CD14-positive monocyte (primary cell): ENCODE results near the gene PLAGL2. TPM values are rescaled to one million over a fixed set of nuclear protein-coding genes. Genes with fewer than 3 reads are reported as not detected.
A peak's percentile ranks its signal among the peaks of the same experiment; 100 is the strongest.

Source experiments
- DNase-seq, 3 donors: peaks; one replicate each; pipeline ENCODE4 v3.0.0-alpha.2; 2011 to 2022
- H2AFZ ChIP-seq: 2 replicates; pipeline ENCODE4 v1.6.0; 2012; ENCODE audit warnings: mild to moderate bottlenecking, low read depth, low read length, inconsistent platforms; ENCODE audit not compliant: insufficient read depth, poor library complexity, severe bottlenecking
- H3K27ac ChIP-seq, 2 donors: 1 replicate in 1 of 2; 2 replicates in 1 of 2; pipeline ENCODE4 v1.5.1; 2012 to 2013; ENCODE audit warnings: low read length in 2 of 2, control low read depth in 1 of 2, inconsistent platforms in 1 of 2, low read depth in 1 of 2, mild to moderate bottlenecking in 1 of 2
- H3K27me3 ChIP-seq, 2 donors: one replicate each; pipeline versions ENCODE4 v1.6.0 to v1.6.1; 2011 to 2013; ENCODE audit warnings: low read length in 2 of 2; ENCODE audit not compliant: control insufficient read depth in 2 of 2, insufficient read depth in 2 of 2
- H3K36me3 ChIP-seq, 2 donors: replicated peaks in 1 of 2; 1 replicate in 1 of 2; 2 replicates in 1 of 2; pipeline versions ENCODE4 v1.5.1 to v1.6.1; 2012 to 2013; ENCODE audit warnings: low read length in 2 of 2, control low read depth in 1 of 2, inconsistent platforms in 1 of 2, mild to moderate bottlenecking in 1 of 2; ENCODE audit not compliant: insufficient read depth in 2 of 2, control insufficient read depth in 1 of 2
- H3K4me1 ChIP-seq, 2 donors: 1 replicate in 1 of 2; 2 replicates in 1 of 2; pipeline versions ENCODE4 v1.5.1 to v1.6.1; 2012 to 2013; ENCODE audit warnings: low read length in 2 of 2, control low read depth in 1 of 2, inconsistent platforms in 1 of 2, mild to moderate bottlenecking in 1 of 2, moderate library complexity in 1 of 2; ENCODE audit not compliant: insufficient read depth in 2 of 2, control insufficient read depth in 1 of 2
- H3K4me2 ChIP-seq: replicated peaks from 2 replicates; pipeline ENCODE3; 2012; ENCODE audit warnings: low read length, moderate library complexity, mild to moderate bottlenecking; ENCODE audit not compliant: poor library complexity, severe bottlenecking; ENCODE audit errors: extremely low read depth
- H3K4me3 ChIP-seq, 3 experiments: fragments of 200-600 bp in 1 of 3; sonication (generic) in 1 of 3; replicated peaks in 1 of 3; 1 replicate in 2 of 3; 2 replicates in 1 of 3; pipeline ENCODE4 v1.5.1; 2011 to 2013; ENCODE audit warnings: low read length in 3 of 3, mild to moderate bottlenecking in 3 of 3, control low read depth in 2 of 3, low read depth in 2 of 3, inconsistent platforms in 1 of 3, moderate library complexity in 1 of 3
- H3K79me2 ChIP-seq: 2 replicates; pipeline ENCODE4 v1.6.0; 2012; ENCODE audit warnings: mild to moderate bottlenecking, control low read depth, inconsistent platforms, low read length, moderate library complexity; ENCODE audit not compliant: insufficient read depth
- H3K9ac ChIP-seq: 2 replicates; pipeline ENCODE4 v1.6.0; 2017; ENCODE audit warnings: low read length, mild to moderate bottlenecking; ENCODE audit not compliant: insufficient read depth, poor library complexity, severe bottlenecking
- H3K9me3 ChIP-seq, 2 donors: replicated peaks in 1 of 2; 1 replicate in 1 of 2; 2 replicates in 1 of 2; pipeline versions ENCODE4 v1.5.1 to v1.6.1; 2012 to 2013; ENCODE audit warnings: low read length in 2 of 2, control low read depth in 1 of 2; ENCODE audit not compliant: control insufficient read depth in 1 of 2, insufficient read depth in 1 of 2
- H4K20me1 ChIP-seq: 2 replicates; pipeline ENCODE4 v1.6.0; 2012; ENCODE audit warnings: mild to moderate bottlenecking, low read length, control low read depth, moderate library complexity; ENCODE audit not compliant: insufficient read depth
- H3K27ac Mint-ChIP-seq, 7 donors: one replicate each; pipeline ENCODE4 v1.8.0; 2020; ENCODE audit warnings: mild to moderate bottlenecking in 7 of 7, mixed read lengths in 7 of 7, moderate library complexity in 6 of 7, inconsistent platforms in 2 of 7
- H3K27me3 Mint-ChIP-seq, 3 donors: one replicate each; pipeline ENCODE4 v1.8.0; 2021 to 2022; ENCODE audit warnings: low read depth in 3 of 3, mild to moderate bottlenecking in 3 of 3, mixed read lengths in 3 of 3, moderate library complexity in 3 of 3, inconsistent platforms in 1 of 3
- H3K36me3 Mint-ChIP-seq, 2 donors: one replicate each; pipeline ENCODE4 v1.8.0; 2020; ENCODE audit warnings: mixed read lengths in 2 of 2, inconsistent platforms in 1 of 2, mild to moderate bottlenecking in 1 of 2
- H3K4me1 Mint-ChIP-seq: one replicate; pipeline ENCODE4 v1.8.0; 2020; ENCODE audit warnings: mild to moderate bottlenecking, mixed read lengths
- H3K4me3 Mint-ChIP-seq, 2 donors: one replicate each; pipeline ENCODE4 v1.8.0; 2020; ENCODE audit warnings: mild to moderate bottlenecking in 2 of 2, mixed read lengths in 2 of 2, moderate library complexity in 1 of 2
- H3K9me3 Mint-ChIP-seq, 7 donors: one replicate each; pipeline ENCODE4 v1.8.0; 2020 to 2022; ENCODE audit warnings: mixed read lengths in 7 of 7, mild to moderate bottlenecking in 6 of 7, moderate library complexity in 6 of 7, inconsistent platforms in 2 of 7
- WGBS: methylation state at CpG from one replicate; pipeline ENCODE4 v1.1.5; 2013; ENCODE audit warnings: missing lambda C conversion rate; ENCODE audit not compliant: insufficient coverage; 5-methylcytosine and 5-hydroxymethylcytosine counted together
- intact Hi-C, 2 donors: fragments of 100-400 bp; cut with micrococcal nuclease; formaldehyde crosslinking; loops; one replicate each; pipeline versions ENCODE4 v1.15.0 to v1.15.1; 2023
- polyA plus RNA-seq, 3 donors: library from polyadenylated mRNA; depleted of rRNA in 1 of 3; unstranded in 2 of 3; stranded (reverse) in 1 of 3; fragments of 300-500 nt in 2 of 3; fragments of >200 nt in 1 of 3; fragmentation: Illumina TruSeq in 2 of 3; gene quantifications; 1 replicate in 2 of 3; 2 replicates in 1 of 3; pipeline ENCODE4 v1.2.3, GENCODE V29; 2012 to 2021
- TF ChIP-seq, protein P1 (sequence below): fragments of 200-600 bp; IDR thresholded peaks from one replicate; pipeline ENCODE4 v1.8.0; 2022; ENCODE audit warnings: antibody characterized with exemption, mild to moderate bottlenecking

The PLAGL2 gene
- polyA plus RNA-seq, 3 donors, result 6.2 to 31.7 (median 14.7) TPM

DNA sequence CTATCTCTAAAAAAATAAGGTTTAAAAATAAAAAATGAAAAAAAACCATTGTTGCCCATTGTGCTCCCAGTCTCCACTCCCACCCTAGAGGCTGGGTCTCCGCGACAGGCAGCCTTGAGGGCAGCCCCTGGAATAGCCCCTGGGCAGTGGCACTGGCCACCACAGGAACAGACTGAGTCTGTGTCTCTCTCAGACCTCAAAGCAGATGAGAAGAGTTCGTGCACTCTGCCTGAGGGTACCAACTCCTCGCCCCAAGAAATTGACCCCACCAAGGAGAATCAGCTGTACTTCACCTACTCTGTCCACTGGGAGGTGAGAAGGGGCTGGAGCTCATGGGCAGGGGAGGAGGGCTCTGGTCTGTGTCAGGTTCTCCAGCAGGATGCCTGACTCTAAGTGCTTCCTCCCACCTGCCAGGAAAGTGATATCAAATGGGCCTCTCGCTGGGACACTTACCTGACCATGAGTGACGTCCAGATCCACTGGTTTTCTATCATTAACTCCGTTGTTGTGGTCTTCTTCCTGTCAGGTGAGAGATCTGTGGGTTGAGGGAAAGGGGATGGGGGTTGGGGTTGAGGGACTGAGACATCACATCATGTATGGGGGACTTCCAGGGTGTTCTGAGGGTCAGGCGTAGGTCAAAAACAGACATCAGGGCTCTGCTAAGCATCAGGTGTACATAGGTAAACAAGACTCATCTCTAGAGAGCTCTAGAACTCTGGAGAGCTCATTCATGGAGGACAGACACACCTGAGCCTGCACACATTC, 62.5 kb downstream of the PLAGL2 start:
- H3K36me3 ChIP-seq, result peaks cover 91 to 100% of the 10 kb centered on the region in 2 donors
- no peak overlapping the region for H3K4me3 Mint-ChIP-seq
- peaks cover 0 to 5% (median 0%) of the 10 kb centered on the region in 3 donors for H3K27me3 Mint-ChIP-seq
- H3K27ac Mint-ChIP-seq, result peak overlapping the region in 5 of 7 donors; percentile 16 to 68 (median 62)
- peak overlapping the region in 1 of 2 donors; percentile 56 for H3K27ac ChIP-seq
- H2AFZ ChIP-seq, result no peak overlapping the region
- 97% methylated on average over 6 of the region's 8 CpGs for WGBS
- H3K27me3 ChIP-seq, result no peaks in the 10 kb centered on the region
- no peaks in the 10 kb centered on the region for H3K4me1 ChIP-seq
- H3K4me2 ChIP-seq, result no peak overlapping the region
- intact Hi-C loops, result loop anchor here in 1 of 2 donors (5.0 kb wide), 1 partner anchor 52 kb away; no protein-coding TSS in a partner anchor
- peaks cover 92 to 99% of the 10 kb centered on the region in 2 donors for H3K36me3 Mint-ChIP-seq
- H3K79me2 ChIP-seq, result no peaks in the 10 kb centered on the region
- H3K4me3 ChIP-seq, result no peak overlapping the region
- no peaks in the 10 kb centered on the region for H3K4me1 Mint-ChIP-seq
- TF ChIP-seq, protein P1, sequence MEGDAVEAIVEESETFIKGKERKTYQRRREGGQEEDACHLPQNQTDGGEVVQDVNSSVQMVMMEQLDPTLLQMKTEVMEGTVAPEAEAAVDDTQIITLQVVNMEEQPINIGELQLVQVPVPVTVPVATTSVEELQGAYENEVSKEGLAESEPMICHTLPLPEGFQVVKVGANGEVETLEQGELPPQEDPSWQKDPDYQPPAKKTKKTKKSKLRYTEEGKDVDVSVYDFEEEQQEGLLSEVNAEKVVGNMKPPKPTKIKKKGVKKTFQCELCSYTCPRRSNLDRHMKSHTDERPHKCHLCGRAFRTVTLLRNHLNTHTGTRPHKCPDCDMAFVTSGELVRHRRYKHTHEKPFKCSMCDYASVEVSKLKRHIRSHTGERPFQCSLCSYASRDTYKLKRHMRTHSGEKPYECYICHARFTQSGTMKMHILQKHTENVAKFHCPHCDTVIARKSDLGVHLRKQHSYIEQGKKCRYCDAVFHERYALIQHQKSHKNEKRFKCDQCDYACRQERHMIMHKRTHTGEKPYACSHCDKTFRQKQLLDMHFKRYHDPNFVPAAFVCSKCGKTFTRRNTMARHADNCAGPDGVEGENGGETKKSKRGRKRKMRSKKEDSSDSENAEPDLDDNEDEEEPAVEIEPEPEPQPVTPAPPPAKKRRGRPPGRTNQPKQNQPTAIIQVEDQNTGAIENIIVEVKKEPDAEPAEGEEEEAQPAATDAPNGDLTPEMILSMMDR, result no peak
- no peak overlapping the region for H3K9ac ChIP-seq
- no peaks in the 10 kb centered on the region for H3K9me3 ChIP-seq
- no peak for DNase-seq
- H3K9me3 Mint-ChIP-seq, result no peaks in the 10 kb centered on the region
- H4K20me1 ChIP-seq, result peaks cover 28% of the 10 kb centered on the region

DNA sequence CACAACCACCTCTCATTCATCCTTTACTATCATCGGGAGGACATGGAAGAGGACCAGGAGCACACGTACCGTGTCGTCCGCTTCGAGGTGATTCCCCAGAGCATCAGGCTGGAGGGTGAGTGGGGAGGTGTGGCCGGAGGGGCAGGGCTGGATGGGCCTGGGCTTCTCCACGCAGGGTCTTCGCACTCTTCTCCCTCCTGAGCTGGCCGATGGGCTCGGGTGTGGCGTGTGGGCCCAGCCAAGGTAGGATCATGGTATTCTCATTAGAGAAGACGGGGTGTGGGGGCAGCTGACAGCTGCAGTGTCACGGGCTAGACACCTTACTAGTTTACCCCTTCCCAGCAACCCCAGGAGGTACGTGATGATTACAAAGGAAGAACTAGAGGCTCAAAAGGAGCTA, 64.6 kb downstream of the PLAGL2 start:
- WGBS, result 100% methylated on average over 2 of the region's 15 CpGs
- no peak overlapping the region for H3K4me3 Mint-ChIP-seq
- Histone ChIP-seq H3K9me3 (no peaks in the 10 kb centered on the region), H2AFZ (no peak overlapping the region), H3K4me1 (no peaks in the 10 kb centered on the region), H3K36me3 (peaks cover 94 to 100% of the 10 kb centered on the region in 2 donors), H3K9ac (no peak overlapping the region), H3K4me2 (no peak overlapping the region), H3K79me2 (no peaks in the 10 kb centered on the region), H3K27me3 (no peaks in the 10 kb centered on the region), H3K4me3 (no peak overlapping the region), H4K20me1 (peaks cover 48% of the 10 kb centered on the region), H3K27ac (no peak overlapping the region)
- intact Hi-C loops, result no loop called here
- peaks cover 94 to 100% of the 10 kb centered on the region in 2 donors for H3K36me3 Mint-ChIP-seq
- DNase-seq, result no peak
- H3K27ac Mint-ChIP-seq, result peak overlapping the region in 2 of 7 donors; percentile 46 to 66
- TF ChIP-seq, protein P1, result no peak
- H3K27me3 Mint-ChIP-seq, result peaks cover 0 to 1% (median 0%) of the 10 kb centered on the region in 3 donors
- H3K4me1 Mint-ChIP-seq, result no peaks in the 10 kb centered on the region
- H3K9me3 Mint-ChIP-seq, result peaks cover 0 to 2% (median 0%) of the 10 kb centered on the region in 7 donors

Other genes starting within 250 kb of the PLAGL2 start
- under 1 TPM in 2 of 3 donors, not detected in 1; 0.02 to 0.43 TPM for gene XKR7, start 239.6 kb downstream of the PLAGL2 start, polyA plus RNA-seq
- gene CCM2L, start 197.3 kb downstream of the PLAGL2 start, polyA plus RNA-seq, result not detected
- gene HCK, start 155.5 kb downstream of the PLAGL2 start, polyA plus RNA-seq, result 100 to 1,000 TPM; 430 to 688 (median 526) TPM
- gene TM9SF4, start 98.0 kb downstream of the PLAGL2 start, polyA plus RNA-seq, result 10 to 100 TPM; 49.7 to 78.5 (median 78.3) TPM
- gene POFUT1, start 137 bp upstream of the PLAGL2 start, polyA plus RNA-seq, result 10 to 100 TPM; 10.9 to 22.8 (median 11.8) TPM
- gene KIF3B, start 69.9 kb upstream of the PLAGL2 start, polyA plus RNA-seq, result 1 to 10 TPM; 1.5 to 7.5 (median 3.4) TPM
- 10 to 100 TPM in 1 of 3 donors, 1 to 10 TPM in 2; 1.8 to 47.1 (median 2.8) TPM for gene ASXL1, start 150.6 kb upstream of the PLAGL2 start, polyA plus RNA-seq